IMR-90 (cell line): Measurements from ENCODE around the gene NTPCR. TPM values are rescaled to one million over a fixed set of nuclear protein-coding genes. Genes with fewer than 3 reads are reported as not detected.
A peak's percentile ranks its signal among the peaks of the same experiment; 100 is the strongest.

Source experiments
- ATAC-seq: fragments of 200-7000 bp; cut with Tn5 transposase; 2 replicates; pipeline ENCODE4 v1.9.1; 2020; ENCODE audit warnings: low read depth, mild to moderate bottlenecking, moderate library complexity
- BruUV-seq: library from RNA; stranded (reverse); fragments of 400-500 nt; replicated peaks from 2 replicates; lab custom pipeline; 2021; lab: Mats Ljungman, UMichigan
- CTCF ChIA-PET: fragments of 300-600 bp; formaldehyde crosslinking; extraction: SDS; loops from one replicate; lab custom pipeline; 2021; ENCODE audit warnings: antibody characterized with exemption; lab: Yijun Ruan, JAX
- POLR2A ChIA-PET: fragments of 300-600 bp; sonication (Branson Sonifier 250); formaldehyde crosslinking; loops from one replicate; lab custom pipeline; 2022; ENCODE audit warnings: antibody characterized with exemption; ENCODE audit not compliant: unreplicated experiment; lab: Charles Lee
- DNase-seq: peaks from one replicate; pipeline ENCODE4 v3.0.0; 2013
- H2AFZ ChIP-seq: replicated peaks from 2 replicates; pipeline ENCODE3; 2013; ENCODE audit warnings: low read length, mild to moderate bottlenecking; ENCODE audit not compliant: poor library complexity
- H2AK5ac ChIP-seq: 2 replicates; pipeline ENCODE4 v1.6.1; 2013; ENCODE audit warnings: low read depth, low read length, inconsistent platforms
- H2AK9ac ChIP-seq: replicated peaks from 2 replicates; pipeline ENCODE3; 2013; ENCODE audit warnings: mild to moderate bottlenecking, low read depth, low read length, moderate library complexity; ENCODE audit not compliant: poor library complexity
- H2BK120ac ChIP-seq: 2 replicates; pipeline ENCODE4 v1.6.1; 2013; ENCODE audit warnings: low read depth, low read length, inconsistent platforms
- H2BK15ac ChIP-seq: 3 replicates; pipeline ENCODE4 v1.6.1; 2013; ENCODE audit warnings: low read depth, low read length, inconsistent platforms
- H2BK20ac ChIP-seq: 2 replicates; pipeline ENCODE4 v1.6.1; 2013; ENCODE audit warnings: low read depth, mild to moderate bottlenecking, inconsistent platforms, low read length, moderate library complexity
- H2BK5ac ChIP-seq: 2 replicates; pipeline ENCODE4 v1.6.1; 2013; ENCODE audit warnings: mild to moderate bottlenecking, low read depth, low read length, inconsistent platforms; ENCODE audit not compliant: poor library complexity, severe bottlenecking
- H3K14ac ChIP-seq: replicated peaks from 2 replicates; pipeline ENCODE4 v1.6.1; 2013; ENCODE audit warnings: low read depth, low read length, inconsistent platforms
- H3K18ac ChIP-seq: 2 replicates; pipeline ENCODE4 v1.6.1; 2013; ENCODE audit warnings: low read depth, low read length, control low read depth
- H3K23ac ChIP-seq: 2 replicates; pipeline ENCODE4 v1.6.1; 2013; ENCODE audit warnings: low read depth, low read length, inconsistent platforms
- H3K27ac ChIP-seq: 2 replicates; pipeline ENCODE4 v1.5.1; 2013; ENCODE audit warnings: mild to moderate bottlenecking, control low read depth, low read length; ENCODE audit not compliant: insufficient read depth
- H3K27me3 ChIP-seq: 2 replicates; pipeline ENCODE4 v1.6.1; 2013; ENCODE audit warnings: low read length; ENCODE audit not compliant: control insufficient read depth, insufficient read depth
- H3K36me3 ChIP-seq: 2 replicates; pipeline ENCODE4 v1.6.1; 2013; ENCODE audit warnings: low read length, mixed read lengths; ENCODE audit not compliant: control insufficient read depth, insufficient read depth
- H3K4ac ChIP-seq: 2 replicates; pipeline ENCODE4 v1.6.1; 2013; ENCODE audit warnings: low read depth, low read length, inconsistent platforms
- H3K4me1 ChIP-seq: 2 replicates; pipeline ENCODE4 v1.6.1; 2013; ENCODE audit warnings: low read length, mixed read lengths; ENCODE audit not compliant: control insufficient read depth, insufficient read depth
- H3K4me2 ChIP-seq: 2 replicates; pipeline ENCODE4 v1.6.1; 2013; ENCODE audit warnings: low read depth, mild to moderate bottlenecking, control low read depth, low read length, moderate library complexity
- H3K4me3 ChIP-seq: 2 replicates; pipeline ENCODE4 v1.5.1; 2013; ENCODE audit warnings: low read depth, mild to moderate bottlenecking, control low read depth, low read length, moderate library complexity; ENCODE audit not compliant: insufficient read depth
- H3K56ac ChIP-seq: 2 replicates; pipeline ENCODE4 v1.6.1; 2013; ENCODE audit warnings: low read length, inconsistent platforms; ENCODE audit not compliant: insufficient read depth; ENCODE audit errors: extremely low read depth
- H3K79me1 ChIP-seq, 2 experiments: 2 replicates each; pipeline ENCODE4 v1.6.1; 2013; ENCODE audit warnings: low read length in 2 of 2, inconsistent platforms in 1 of 2, low read depth in 1 of 2
- H3K9ac ChIP-seq: 2 replicates; pipeline ENCODE4 v1.6.1; 2013; ENCODE audit warnings: low read depth, low read length, control low read depth
- H3K9me1 ChIP-seq: 2 replicates; pipeline ENCODE4 v1.6.1; 2013; ENCODE audit warnings: low read length, inconsistent platforms; ENCODE audit not compliant: insufficient read depth
- H3K9me3 ChIP-seq: 2 replicates; pipeline ENCODE4 v1.6.1; 2013; ENCODE audit warnings: low read length; ENCODE audit not compliant: control insufficient read depth, insufficient read depth
- H4K20me1 ChIP-seq: 2 replicates; pipeline ENCODE4 v1.6.1; 2013; ENCODE audit warnings: low read length, inconsistent platforms; ENCODE audit not compliant: insufficient read depth
- H4K5ac ChIP-seq: 2 replicates; pipeline ENCODE4 v1.6.1; 2013; ENCODE audit warnings: mild to moderate bottlenecking, low read depth, low read length, control low read depth
- H4K8ac ChIP-seq, 2 experiments: 2 replicates each; pipeline ENCODE4 v1.6.1; 2013; ENCODE audit warnings: low read depth in 2 of 2, low read length in 2 of 2, control low read depth in 1 of 2, inconsistent platforms in 1 of 2
- H4K91ac ChIP-seq: 2 replicates; pipeline ENCODE4 v1.6.1; 2013; ENCODE audit warnings: low read depth, low read length, inconsistent platforms; ENCODE audit not compliant: insufficient read depth
- CEBPB ChIP-seq: IDR thresholded peaks from 2 replicates; pipeline ENCODE4 v1.6.1; 2012; ENCODE audit warnings: low read depth, low read length, improper control_type of control experiment
- CTCF ChIP-seq: conservative IDR thresholded peaks from 2 replicates; pipeline ENCODE4 v1.5.1; 2012; ENCODE audit warnings: mild to moderate bottlenecking, low read depth, low read length, improper control_type of control experiment
- MXI1 ChIP-seq: IDR thresholded peaks from 2 replicates; pipeline ENCODE4 v1.6.1; 2012; ENCODE audit warnings: low read depth, mild to moderate bottlenecking, low read length, moderate library complexity, borderline replicate concordance
- WGBS, 2 experiments: methylation state at CpG; one replicate each; pipeline versions ENCODE4 v1.1.5 to v1.1.7; 2013; ENCODE audit warnings: missing lambda C conversion rate in 2 of 2; ENCODE audit not compliant: insufficient read length in 1 of 2; ENCODE audit errors: extremely low coverage in 2 of 2; 5-methylcytosine and 5-hydroxymethylcytosine counted together
- dilution Hi-C: fragments of 300-500 bp; cut with HindIII; formaldehyde crosslinking; loops from one replicate; pipeline ENCODE4 v1.14.3; 2018; ENCODE audit warnings: low sequenced_read_pairs; ENCODE audit not compliant: unreplicated experiment
- in situ Hi-C: fragments of 300-500 bp; cut with MboI; formaldehyde crosslinking; loops from 3 replicates; pipeline ENCODE4 v1.14.3; 2019; ENCODE audit warnings: low sequenced_read_pairs, inconsistent platforms, mixed read lengths
- intact Hi-C: fragments of 100-400 bp; cut with micrococcal nuclease; formaldehyde crosslinking; loops from 2 replicates; pipeline ENCODE4 v1.10.0; 2022
- polyA plus RNA-seq, 3 experiments: library from polyadenylated mRNA; depleted of rRNA; stranded (reverse); fragments of >200 nt; gene quantifications; 2 replicates each; pipeline ENCODE4 v1.2.3, GENCODE V29; 2012; ENCODE audit warnings: low replicate concordance in 1 of 3
- total RNA-seq: library from RNA; depleted of rRNA; stranded (reverse); fragments of >200 nt; gene quantifications from 2 replicates; pipeline ENCODE4 v1.2.3, GENCODE V29; 2012

The NTPCR gene
- total and polyA plus RNA-seq, 2 of the 4 experiments (the other 2 are of a cell fraction) = 13.3 to 16.5 TPM

GRCh38 chr1:232937741-232938375 is 12.6 kb upstream of the NTPCR start:
- in situ Hi-C loops = no loop called here
- DNase-seq (no peak), ATAC-seq (peak; percentile 27; the same call in 1 of the 2 replicates)
- no TSS peak for BruUV-seq
- no peak overlapping the region for H3K4ac ChIP-seq
- no peak overlapping the region for H2AFZ ChIP-seq
- no peak overlapping the region for H2BK20ac ChIP-seq
- no peak overlapping the region for H3K14ac ChIP-seq
- no peaks in the 10 kb centered on the region; the same call in 1 of the 2 replicates for H3K9me3 ChIP-seq
- no peak overlapping the region for H3K4me3 ChIP-seq
- H2AK9ac ChIP-seq = no peak overlapping the region
- TF ChIP-seq CTCF (no peak), MXI1 (no peak), CEBPB (peak; percentile 72)
- H3K27ac ChIP-seq = no peak overlapping the region
- no peaks in the 10 kb centered on the region for H4K20me1 ChIP-seq
- peaks cover 2% of the 10 kb centered on the region; the same call in 1 of the 2 replicates for H3K4me1 ChIP-seq
- no peak overlapping the region for H2BK15ac ChIP-seq
- H3K4me2 ChIP-seq = peak overlapping the region; percentile 69; the same call in 1 of the 2 replicates
- H3K56ac ChIP-seq = no peak overlapping the region
- no peaks in the 10 kb centered on the region; the same call in 1 of the 2 replicates for H3K27me3 ChIP-seq
- H3K23ac ChIP-seq = no peak overlapping the region
- POLR2A ChIA-PET = no interaction called here
- dilution Hi-C loops = loop anchor here (25.0 kb wide), 1 partner anchor 101 kb away; no protein-coding TSS in a partner anchor
- 40% methylated on average over 1 of the region's 8 CpGs; no CpG with 5 or more reads in 1 of the 2 experiments for WGBS, 2 experiments
- no peak overlapping the region for H3K9ac ChIP-seq
- peak overlapping the region; percentile 76; the same call in 1 of the 2 replicates for H4K5ac ChIP-seq
- intact Hi-C loops = no loop called here
- H4K8ac ChIP-seq = no peak overlapping the region
- H2AK5ac ChIP-seq = no peak overlapping the region
- CTCF ChIA-PET = interaction anchor here (1.1 kb wide), 1 partner anchor 11 kb away, joined by 4 read pairs; no protein-coding TSS in a partner anchor
- no peaks in the 10 kb centered on the region for H3K79me1 ChIP-seq
- H3K9me1 ChIP-seq = no peaks in the 10 kb centered on the region
- no peak overlapping the region for H2BK5ac ChIP-seq
- no peak overlapping the region for H3K18ac ChIP-seq
- no peak overlapping the region for H4K91ac ChIP-seq
- no peaks in the 10 kb centered on the region for H3K36me3 ChIP-seq
- no peak overlapping the region for H2BK120ac ChIP-seq
